Psoas muscle (tissue), 8 donors: Measurements from ENCODE around the gene PRICKLE3. TPM values are rescaled to one million over a fixed set of nuclear protein-coding genes. Genes with fewer than 3 reads are reported as not detected.

Source experiments
- ATAC-seq, 4 donors: fragments of 200-7000 bp; cut with Tn5 transposase; one replicate each; pipeline ENCODE4 v1.9.1; 2020; ENCODE audit warnings: moderate library complexity in 3 of 4, mild to moderate bottlenecking in 2 of 4
- DNase-seq, 2 donors: peaks; one replicate each; pipeline ENCODE4 v3.0.0-alpha.2; 2020
- H3K27ac ChIP-seq: fragments of 200-600 bp; one replicate; pipeline ENCODE4 v1.8.0; 2022
- H3K27me3 ChIP-seq, 3 donors: fragments of 200-600 bp in 1 of 3; one replicate each; pipeline versions ENCODE4 v1.6.1 to v1.8.0; 2013 to 2022; ENCODE audit warnings: low read length in 2 of 3, mild to moderate bottlenecking in 2 of 3, moderate library complexity in 1 of 3; ENCODE audit not compliant: insufficient read depth in 3 of 3
- H3K36me3 ChIP-seq, 2 donors: fragments of 200-600 bp in 1 of 2; one replicate each; pipeline versions ENCODE4 v1.6.1 to v1.8.0; 2013 to 2022; ENCODE audit warnings: low read depth in 1 of 2, mild to moderate bottlenecking in 1 of 2, moderate library complexity in 1 of 2; ENCODE audit not compliant: insufficient read depth in 1 of 2
- H3K4me1 ChIP-seq: fragments of 200-600 bp; one replicate; pipeline ENCODE4 v1.8.0; 2022
- H3K4me3 ChIP-seq: fragments of 200-600 bp; one replicate; pipeline ENCODE4 v1.8.0; 2022; ENCODE audit warnings: mild to moderate bottlenecking
- H3K9me3 ChIP-seq: fragments of 200-600 bp; one replicate; pipeline ENCODE4 v1.8.0; 2022
- CTCF ChIP-seq: fragments of 200-600 bp; IDR thresholded peaks from one replicate; pipeline ENCODE4 v1.8.0; 2022; ENCODE audit warnings: antibody characterized with exemption
- WGBS, 3 donors: extraction: QIAGEN DNeasy Blood & Tissue Kit; methylation state at CpG; one replicate each; pipeline versions ENCODE4 v1.1.6 to v1.1.7; 2013; 5-methylcytosine and 5-hydroxymethylcytosine counted together
- intact Hi-C, 2 donors: fragments of 100-400 bp; cut with DNase I; formaldehyde crosslinking; loops; one replicate each; pipeline versions ENCODE4 v1.11.0 to v1.14.2; 2022
- long read RNA-seq, 2 donors: library from polyadenylated mRNA; unstranded; transcript quantifications; one replicate each; pipeline ENCODE4 v2.0.0, GENCODE V29; 2021
- polyA plus RNA-seq, 3 donors: library from polyadenylated mRNA; stranded (reverse); fragments of 200-250 nt; gene quantifications; one replicate each; pipeline ENCODE4 v1.2.3, GENCODE V29; 2013
- total RNA-seq, 4 donors: library from RNA; stranded (reverse); fragmentation: NEBNext Ultra II Directional in 2 of 4; extraction: Animal tissue kit (Norgen Biotek cat#: 25700) in 2 of 4; gene quantifications; one replicate each; pipeline versions ENCODE4 v1.2.1 to v1.2.4, GENCODE V29; 2021 to 2023
- donor health status: healthy with polysubstance abuse.
- donor health status: DM: no; HTN: no; CAD: no; lungs with moderate emphysema.
- donor health status: Bipolar disorder and iron deficiency.
- donor health status: healthy.
- donor health status: DM: yes; HTN: yes; CAD: no.
- donor health status: DM: no; HTN: no; CAD: no.
- donor health status: DM: no; HTN: no; CAD: no.
- donor health status: DM: yes; HTN: yes; CAD: no.

The PRICKLE3 gene
- total RNA-seq: 10 to 100 TPM; 14.1 to 17.6 (median 16.3) TPM
- polyA plus RNA-seq: 10 to 100 TPM in 2 of 3 donors, 1 to 10 TPM in 1; 7.5 to 23.6 (median 18.1) TPM
- long read RNA-seq, donor 1, partial matches to known transcripts: 1 of 7 reads
- long read RNA-seq, donor 1, other reads (novel, unspliced or antisense): 1 of 7 reads
- long read RNA-seq, donor 2, transcript PRICKLE3-206 (9 exons, 2,062 nt): major isoform, 11 of 27 reads
- long read RNA-seq, donor 2, partial matches to known transcripts: 2 of 27 reads
- long read RNA-seq, donor 2, other reads (novel, unspliced or antisense): 14 of 27 reads

GRCh38 chrX:49186125-49187027 lies at the start of gene PRICKLE3:
PRICKLE3 (minus strand) TSS chrX:49186373; CDS start chrX:49186297, 76 bp downstream.
- DNase-seq (peak; percentile 86 to 91), ATAC-seq (peak; percentile 57 to 68 (median 64))
- peaks cover 5% of the 10 kb centered on the region for H3K4me1 ChIP-seq
- intact Hi-C loops: no loop called here
- 2 to 45% (median 9%) methylated on average over 36 to 62 of the region's 62 CpGs for WGBS, 3 donors
- peaks cover 3 to 14% of the 10 kb centered on the region in 2 donors for H3K36me3 ChIP-seq
- no peaks in the 10 kb centered on the region for H3K27me3 ChIP-seq
- peak; percentile 33 for TF ChIP-seq CTCF
- peak within 1 kb of the TSS; percentile 66 for H3K4me3 ChIP-seq
- no peaks in the 10 kb centered on the region for H3K9me3 ChIP-seq
- peak within 1 kb of the TSS; percentile 79 for H3K27ac ChIP-seq

- WGBS, 3 donors: 28 to 56% (median 31%) methylated on average over 18 to 56 of the region's 56 CpGs
- H3K27ac ChIP-seq: no peak overlapping the region
- TF ChIP-seq CTCF: no peak
- intact Hi-C loops: no loop called here
- H3K4me3 ChIP-seq: peak overlapping the region; percentile 24
- H3K4me1 ChIP-seq: no peaks in the 10 kb centered on the region
- DNase-seq (no peak), ATAC-seq (no peak)
- H3K9me3 ChIP-seq: no peaks in the 10 kb centered on the region
- H3K27me3 ChIP-seq: peaks cover 0 to 6% (median 0%) of the 10 kb centered on the region in 3 donors
- no peaks in the 10 kb centered on the region for H3K36me3 ChIP-seq
Observed at GRCh38 chrX:49233887-49234555, 47.8 kb upstream of the PRICKLE3 start.

GRCh38 chrX:49233176-49233575 lies 47.0 kb upstream of the PRICKLE3 start, which contains the start of gene CACNA1F:
CACNA1F (minus strand) TSS chrX:49233340; CDS start chrX:49233309, 31 bp downstream.
- ATAC-seq: no peak
- Histone ChIP-seq H3K27ac (no peak within 1 kb of the TSS), H3K9me3 (no peaks in the 10 kb centered on the region), H3K4me3 (peak within 1 kb of the TSS; percentile 24), H3K4me1 (no peaks in the 10 kb centered on the region), H3K36me3 (no peaks in the 10 kb centered on the region), H3K27me3 (peaks cover 0 to 7% (median 0%) of the 10 kb centered on the region in 3 donors)
- no peak for TF ChIP-seq CTCF
- intact Hi-C loops: no loop called here
- no peak for DNase-seq
- WGBS, 3 donors: 75 to 81% (median 77%) methylated on average over 9 of the region's 9 CpGs

- H3K4me3 ChIP-seq: no peak overlapping the region
- no peak for TF ChIP-seq CTCF
- 79 to 94% (median 90%) methylated on average over 2 of the region's 2 CpGs for WGBS, 3 donors
Observed at GRCh38 chrX:49232525-49232924, 46.4 kb upstream of the PRICKLE3 start.

More at GRCh38 chrX:49232525-49232924, 46.4 kb upstream of the PRICKLE3 start:
- H3K27me3 ChIP-seq: peaks cover 0 to 9% (median 0%) of the 10 kb centered on the region in 3 donors
- DNase-seq (no peak), ATAC-seq (no peak)
- intact Hi-C loops: no loop called here
- no peak overlapping the region for H3K27ac ChIP-seq
- H3K36me3 ChIP-seq: no peaks in the 10 kb centered on the region
- H3K4me1 ChIP-seq: no peaks in the 10 kb centered on the region
- H3K9me3 ChIP-seq: no peaks in the 10 kb centered on the region
